ENCODE results near the gene NEURL1.
A peak's percentile ranks its signal among the peaks of the same experiment; 100 is the strongest.
"Not testable (repeated sequence)": the region's sequence is repeated elsewhere in the genome, so short reads cannot be mapped to it uniquely, and the experiment has no call there.

NEURL1 gene

DNA sequence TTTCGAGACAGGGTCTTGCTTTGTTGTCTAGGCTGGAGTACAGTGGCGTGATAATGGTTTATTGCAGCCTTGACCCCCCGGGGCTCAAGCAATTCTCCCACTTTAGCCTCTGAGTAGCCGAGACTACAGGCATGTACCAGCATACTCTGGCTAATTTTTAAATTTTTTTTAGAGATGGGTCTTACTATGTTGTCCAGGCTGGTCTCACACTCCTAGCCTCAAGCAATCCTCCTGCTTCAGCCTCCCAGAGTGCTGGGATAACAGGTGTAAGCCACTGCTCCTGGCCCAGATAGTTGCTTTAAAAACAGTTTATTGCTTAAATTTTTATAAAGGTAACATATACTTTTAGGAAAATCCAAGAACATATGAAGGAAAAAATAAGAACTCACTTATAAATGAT, 26.3 kb downstream of the NEURL1 start:
- no peak for DNase-seq

DNA sequence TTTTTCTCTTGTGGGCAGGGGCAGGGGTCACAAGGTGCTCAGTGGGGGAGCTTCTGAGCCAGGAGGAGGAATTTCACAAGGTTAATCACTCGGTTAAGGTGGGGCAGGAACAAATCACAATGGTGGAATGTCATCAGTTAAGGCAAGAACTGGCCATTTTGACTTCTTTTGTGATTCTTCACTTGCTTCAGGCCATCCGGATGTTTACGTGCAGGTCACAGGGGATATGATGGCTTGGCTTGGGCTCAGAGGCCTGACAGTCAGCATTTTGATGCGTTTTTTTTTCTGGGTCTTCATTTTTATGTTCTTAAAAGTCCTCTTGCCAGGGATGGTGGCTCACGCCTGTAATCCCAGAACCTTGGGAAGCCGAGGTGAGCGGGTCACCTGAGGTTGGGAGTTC, 28.5 kb downstream of the NEURL1 start:
- not testable (repeated sequence) for DNase-seq

- no peak for DNase-seq
These were observed 30.2 kb downstream of the NEURL1 start for GRCh38 chr10:103523683-103524082.

DNA sequence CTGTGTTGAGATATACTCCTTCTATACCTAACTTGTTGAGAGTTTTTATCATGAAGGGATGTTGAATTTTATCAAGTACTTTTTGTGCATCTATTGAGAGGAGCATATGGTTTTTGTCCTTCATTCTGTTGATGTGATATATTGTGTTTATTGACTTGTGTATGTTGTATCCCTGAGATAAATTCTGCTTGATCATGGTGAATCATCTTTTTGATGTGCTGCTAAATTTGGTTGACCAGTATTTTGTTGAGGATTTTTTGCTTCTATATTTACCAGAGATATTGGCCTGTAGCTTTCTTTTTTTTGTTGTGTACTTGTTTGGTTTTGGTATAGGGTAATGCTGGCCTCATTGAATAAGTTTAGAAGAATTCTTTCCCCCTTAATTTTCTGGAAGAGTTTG, 32.4 kb downstream of the NEURL1 start:
- no peak for DNase-seq

GRCh38 chr10:103527476-103527875, 34.0 kb downstream of the NEURL1 start:
- DNase-seq, result not testable (repeated sequence)

- DNase-seq, result no peak
These were observed 35.0 kb downstream of the NEURL1 start for GRCh38 chr10:103528549-103528948.

GRCh38 chr10:103529539-103529938, 36.0 kb downstream of the NEURL1 start:
- DNase-seq, result no peak

GRCh38 chr10:103533827-103534226, 40.3 kb downstream of the NEURL1 start:
- DNase-seq, result no peak

DNA sequence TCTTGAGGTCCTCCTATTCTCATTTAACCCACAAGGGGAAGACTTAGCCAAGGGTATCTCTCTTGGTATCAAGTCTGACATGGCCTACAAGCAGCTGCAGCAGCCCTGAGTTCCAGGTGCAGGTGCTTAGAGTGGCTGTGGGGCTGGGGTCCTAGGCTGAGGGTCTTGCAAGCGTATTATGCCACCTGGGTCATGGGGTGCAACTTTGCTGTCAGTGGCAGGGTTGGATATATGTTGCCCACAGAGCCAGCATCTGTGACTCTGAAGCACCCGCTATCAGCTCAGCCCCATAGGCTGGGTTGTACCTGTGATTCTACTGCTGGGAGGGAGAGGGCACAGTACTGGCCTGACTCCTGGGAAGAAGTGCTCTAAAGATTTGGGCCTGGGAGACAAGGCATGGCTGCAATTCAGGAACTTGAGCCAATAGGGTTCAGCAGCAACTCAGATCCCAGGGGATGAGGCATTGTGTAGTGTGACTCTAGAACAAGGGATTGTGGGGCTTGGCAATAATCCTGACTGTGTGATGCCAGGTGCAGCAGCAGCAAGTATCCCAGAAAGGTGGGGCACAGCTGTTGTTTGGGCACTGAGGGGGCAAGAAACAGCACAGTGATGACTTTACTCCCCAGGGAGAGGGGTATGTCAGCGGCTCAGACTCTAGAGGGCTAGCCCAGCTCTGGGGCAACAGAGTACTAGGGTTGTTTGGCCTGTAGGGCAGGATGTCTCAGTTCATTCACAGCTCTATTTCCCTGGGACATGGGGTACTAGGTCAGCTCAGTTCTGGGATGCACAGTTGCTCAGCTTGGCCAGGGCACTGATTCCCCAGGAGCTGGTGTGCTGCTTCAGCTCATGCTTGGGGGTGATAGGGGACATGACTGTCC, 41.4 kb downstream of the NEURL1 start:
- no peak for DNase-seq

- DNase-seq, result no peak
These were observed 42.1 kb downstream of the NEURL1 start for GRCh38 chr10:103535595-103535994.

GRCh38 chr10:103539751-103540150, 46.2 kb downstream of the NEURL1 start:
- no peak for DNase-seq

DNA sequence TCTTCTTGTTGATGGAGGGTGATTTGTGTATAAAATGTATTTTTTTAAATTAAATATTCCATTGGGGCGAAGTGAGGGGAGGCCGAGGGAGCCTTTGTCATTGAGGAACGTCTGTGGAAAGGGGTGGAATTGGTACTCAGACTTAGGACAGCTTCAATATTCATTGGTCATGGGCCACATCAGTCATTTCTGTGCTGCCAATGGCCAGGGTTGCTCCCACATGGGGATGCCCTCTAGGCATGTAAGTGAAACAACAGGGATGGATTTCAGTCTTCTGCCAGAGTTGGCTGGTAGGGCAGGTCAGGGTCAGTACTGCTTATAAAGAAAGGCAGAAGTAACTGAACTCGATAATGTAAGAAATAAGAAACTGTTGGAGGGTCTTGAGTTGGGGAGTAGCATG, 47.2 kb downstream of the NEURL1 start:
- DNase-seq, result no peak

- DNase-seq, result no peak
These were observed 48.1 kb downstream of the NEURL1 start for GRCh38 chr10:103541616-103542015.

- peak; percentile 20 for DNase-seq
These were observed 49.5 kb downstream of the NEURL1 start for GRCh38 chr10:103542764-103543616.

DNA sequence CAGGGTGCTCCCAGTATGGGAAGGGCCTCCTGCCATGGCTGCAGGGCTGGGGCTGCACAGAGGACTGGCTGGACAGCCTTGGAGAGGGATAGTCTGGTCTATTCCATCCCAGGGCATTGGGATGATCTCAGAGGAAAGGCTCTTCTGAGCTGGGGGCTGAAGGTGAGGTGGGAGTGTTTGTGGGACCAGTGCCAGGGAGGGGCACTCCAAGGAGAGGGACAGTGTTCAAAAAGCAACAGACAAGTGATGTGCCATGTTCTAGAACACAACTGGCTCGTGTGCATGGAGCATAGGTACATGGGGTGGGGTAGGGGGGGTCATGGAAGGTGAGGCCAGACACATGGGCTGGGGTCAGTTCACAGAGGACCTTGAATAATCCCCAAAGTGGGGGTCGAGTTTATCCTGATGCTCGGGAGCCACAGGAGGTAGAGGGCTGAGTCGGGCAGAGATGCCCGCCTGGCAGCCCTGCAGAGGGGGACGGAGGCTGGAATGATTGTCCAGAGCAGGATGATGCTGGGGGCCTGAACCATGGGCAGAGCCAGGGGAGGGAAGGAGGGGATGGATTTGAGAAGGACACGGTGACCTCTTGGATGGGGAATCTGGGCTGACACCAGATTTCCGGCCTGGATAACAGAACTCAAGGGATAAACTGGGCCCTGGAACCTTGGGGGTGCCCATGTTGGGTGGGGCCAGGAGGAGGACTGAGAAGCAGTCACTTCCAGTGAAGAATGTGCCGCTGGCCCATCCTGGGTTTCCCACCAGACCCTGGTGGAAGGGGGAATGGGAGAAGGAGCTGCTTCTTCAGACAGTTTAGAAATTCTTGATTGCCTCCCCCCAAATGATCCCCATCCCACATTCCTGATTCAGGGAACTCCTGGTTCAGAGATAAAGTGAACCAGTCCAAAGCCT, 50.4 kb downstream of the NEURL1 start:
- no peak for DNase-seq

DNA sequence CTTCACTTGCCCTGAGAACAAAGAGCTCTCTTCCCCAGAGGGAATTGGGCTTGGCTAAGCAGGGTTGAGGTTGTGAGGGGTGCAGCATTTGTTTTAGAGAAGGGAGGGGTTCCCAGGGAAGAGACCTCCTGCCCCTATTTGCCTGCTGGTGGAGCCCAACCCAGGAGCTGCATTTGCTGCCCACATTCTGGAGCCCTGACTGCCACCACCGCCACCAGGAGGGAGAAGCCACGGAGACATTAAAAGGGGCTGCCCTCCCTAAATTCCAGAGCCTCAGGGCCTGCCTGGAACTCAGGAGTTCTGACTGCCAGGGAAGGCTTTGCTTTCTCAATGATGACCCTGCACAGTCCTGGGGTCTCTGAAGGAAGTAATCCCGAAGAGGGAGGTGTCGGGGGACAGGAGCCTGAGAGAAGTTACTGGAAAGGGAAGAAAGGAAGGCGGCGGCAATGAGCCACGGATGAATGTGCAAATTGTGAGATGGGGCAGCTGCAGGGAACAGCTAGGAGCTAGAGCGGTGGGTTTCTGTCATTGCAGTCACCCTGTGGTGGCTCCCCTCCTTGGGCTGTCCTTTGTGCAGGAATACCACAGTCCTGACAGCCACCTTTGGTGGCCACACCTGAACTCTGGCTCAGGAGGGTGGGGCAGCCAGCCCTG, 51.3 kb downstream of the NEURL1 start:
- no peak for DNase-seq

DNA sequence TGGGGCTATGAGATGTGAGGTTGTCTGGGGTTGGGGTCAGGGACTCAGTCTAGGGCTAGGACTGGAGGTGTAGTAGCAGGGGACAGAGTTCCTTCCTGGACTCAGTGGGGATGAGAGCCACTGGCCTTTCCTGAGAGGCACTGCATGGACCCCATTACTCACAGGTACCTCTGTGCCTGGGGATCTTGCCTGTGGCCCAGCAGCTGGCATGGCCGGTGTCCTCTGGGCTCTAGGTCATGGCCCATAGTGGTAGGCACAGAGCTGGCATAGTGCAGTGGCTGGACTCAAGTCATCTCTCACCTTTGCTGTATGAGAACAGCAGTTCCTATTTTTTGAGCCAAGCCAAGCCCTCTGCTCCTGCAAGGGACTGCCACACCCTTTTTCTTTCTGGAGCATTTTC, 51.9 kb downstream of the NEURL1 start:
- no peak for DNase-seq

- DNase-seq, result no peak
These were observed 52.3 kb downstream of the NEURL1 start for GRCh38 chr10:103545771-103546281.

DNA sequence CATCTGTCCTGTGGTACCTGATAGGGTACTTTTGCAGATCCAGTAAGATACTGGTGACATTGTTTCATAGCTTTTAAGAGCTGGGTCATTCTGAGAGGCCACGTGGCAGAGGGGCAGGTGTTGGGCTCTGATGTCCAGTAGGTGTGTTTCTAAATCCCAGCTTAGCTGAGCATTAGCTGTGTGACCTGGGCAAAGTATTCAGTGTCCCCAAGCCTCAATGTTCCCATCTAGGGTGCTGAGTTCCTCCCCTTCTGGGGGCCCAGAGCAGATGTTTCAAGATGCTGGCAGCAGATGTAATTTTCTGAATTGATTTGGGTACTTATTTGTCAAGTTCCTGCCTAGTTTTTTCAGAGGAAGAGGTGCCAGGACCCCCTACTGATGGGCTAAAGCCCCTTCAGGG, 52.9 kb downstream of the NEURL1 start:
- DNase-seq, result no peak

GRCh38 chr10:103547391-103547946, 54.0 kb downstream of the NEURL1 start:
- no peak for DNase-seq

DNA sequence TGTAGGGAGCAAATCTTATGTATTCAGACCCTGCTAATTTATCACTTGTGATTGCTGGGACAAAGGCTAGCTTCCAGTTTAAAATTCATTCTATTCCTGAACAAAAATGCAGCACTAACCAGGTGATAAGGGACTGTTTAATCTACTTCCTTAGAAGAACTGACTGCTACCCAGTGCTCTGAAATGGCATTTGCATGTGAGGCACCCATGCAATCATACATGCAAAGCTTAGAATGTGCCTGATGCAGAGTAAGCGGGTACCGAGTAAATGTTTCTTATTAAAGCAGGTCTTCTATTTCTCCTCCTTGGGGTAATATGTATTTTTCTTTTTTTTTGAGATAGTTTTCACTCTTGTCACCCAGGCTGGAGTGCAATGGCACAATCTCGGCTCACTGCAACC, 54.5 kb downstream of the NEURL1 start:
- DNase-seq, result no peak
